ENCODE results near the gene EIF1AD. TPM values are rescaled to one million over a fixed set of nuclear protein-coding genes. Genes with fewer than 3 reads are reported as not detected.

Gene EIF1AD
- total and polyA plus RNA-seq, 9 of the 15 experiments (the other 6 are each of a cell fraction or from before 2014, with no cell fraction given) = 50.1 to 98.8 (median 58.7) TPM

- no peak for TF ChIP-seq NCOA4 (IDR thresholded peaks at IDR 0.05; ENCODE audit: partially characterized antibody)
- TF ChIP-seq, protein P1, sequence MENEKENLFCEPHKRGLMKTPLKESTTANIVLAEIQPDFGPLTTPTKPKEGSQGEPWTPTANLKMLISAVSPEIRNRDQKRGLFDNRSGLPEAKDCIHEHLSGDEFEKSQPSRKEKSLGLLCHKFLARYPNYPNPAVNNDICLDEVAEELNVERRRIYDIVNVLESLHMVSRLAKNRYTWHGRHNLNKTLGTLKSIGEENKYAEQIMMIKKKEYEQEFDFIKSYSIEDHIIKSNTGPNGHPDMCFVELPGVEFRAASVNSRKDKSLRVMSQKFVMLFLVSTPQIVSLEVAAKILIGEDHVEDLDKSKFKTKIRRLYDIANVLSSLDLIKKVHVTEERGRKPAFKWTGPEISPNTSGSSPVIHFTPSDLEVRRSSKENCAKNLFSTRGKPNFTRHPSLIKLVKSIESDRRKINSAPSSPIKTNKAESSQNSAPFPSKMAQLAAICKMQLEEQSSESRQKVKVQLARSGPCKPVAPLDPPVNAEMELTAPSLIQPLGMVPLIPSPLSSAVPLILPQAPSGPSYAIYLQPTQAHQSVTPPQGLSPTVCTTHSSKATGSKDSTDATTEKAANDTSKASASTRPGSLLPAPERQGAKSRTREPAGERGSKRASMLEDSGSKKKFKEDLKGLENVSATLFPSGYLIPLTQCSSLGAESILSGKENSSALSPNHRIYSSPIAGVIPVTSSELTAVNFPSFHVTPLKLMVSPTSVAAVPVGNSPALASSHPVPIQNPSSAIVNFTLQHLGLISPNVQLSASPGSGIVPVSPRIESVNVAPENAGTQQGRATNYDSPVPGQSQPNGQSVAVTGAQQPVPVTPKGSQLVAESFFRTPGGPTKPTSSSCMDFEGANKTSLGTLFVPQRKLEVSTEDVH (IDR thresholded peaks at IDR 0.05; ENCODE audit: low read depth, partially characterized antibody) = peak; percentile 95
- no peak for TF ChIP-seq CEBPB (tag; IDR thresholded peaks at IDR 0.05)
- no peak for TF ChIP-seq ZHX1 (conservative IDR thresholded peaks at IDR 0.05; ENCODE audit: low read length)
- TF ChIP-seq RBM34 (IDR thresholded peaks at IDR 0.05; ENCODE audit: borderline replicate concordance, insufficient read depth, low read length) = no peak
- TF ChIP-seq IFI16 (CRISPR knock-in tag; IDR thresholded peaks at IDR 0.05) = no peak
- TF ChIP-seq CCAR2 (IDR thresholded peaks at IDR 0.05; ENCODE audit: low read depth, low read length) = no peak
- TF ChIP-seq ZFP1 (CRISPR knock-in tag; IDR thresholded peaks at IDR 0.05) = 0 out of 2 replicates have a peak, but pooled peaks have one; percentile 31
- no peak for TF ChIP-seq LEF1 (IDR thresholded peaks at IDR 0.05)
- TF ChIP-seq CSDE1 (IDR thresholded peaks at IDR 0.05) = no peak
- no peak; the same call in 1 of the 2 replicates for TF ChIP-seq AFF4 (CRISPR knock-in tag; IDR thresholded peaks at IDR 0.05)
- TF ChIP-seq MCM3 (IDR thresholded peaks at IDR 0.05) = no peak
- TF ChIP-seq MED1 (CRISPR knock-in tag; IDR thresholded peaks at IDR 0.05; ENCODE audit: borderline replicate concordance) = no peak
- TF ChIP-seq, protein P2, sequence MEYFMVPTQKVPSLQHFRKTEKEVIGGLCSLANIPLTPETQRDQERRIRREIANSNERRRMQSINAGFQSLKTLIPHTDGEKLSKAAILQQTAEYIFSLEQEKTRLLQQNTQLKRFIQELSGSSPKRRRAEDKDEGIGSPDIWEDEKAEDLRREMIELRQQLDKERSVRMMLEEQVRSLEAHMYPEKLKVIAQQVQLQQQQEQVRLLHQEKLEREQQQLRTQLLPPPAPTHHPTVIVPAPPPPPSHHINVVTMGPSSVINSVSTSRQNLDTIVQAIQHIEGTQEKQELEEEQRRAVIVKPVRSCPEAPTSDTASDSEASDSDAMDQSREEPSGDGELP (CRISPR knock-in tag; IDR thresholded peaks at IDR 0.05; ENCODE audit: borderline replicate concordance) = peak; percentile 92
These were observed 40.5 kb downstream of the EIF1AD start, which contains the start of gene SART1 (continued) for GRCh38 chr11:65961267-65962140.

Data from K562 (cell line).